GM18505 (cell line): ENCODE results near the gene RMI2.

Experiments
- ATAC-seq: cut with Tn5 transposase; IDR thresholded peaks from one replicate; pipeline ENCODE4 v1.9.1; 2021; ENCODE audit not compliant: unreplicated experiment
- POLR2A ChIP-seq: IDR thresholded peaks from 4 replicates; pipeline ENCODE4 v1.6.1; 2011; ENCODE audit warnings: borderline replicate concordance; ENCODE audit not compliant: insufficient read depth, insufficient read length; ENCODE audit errors: extremely low read depth

Gene RMI2

DNA sequence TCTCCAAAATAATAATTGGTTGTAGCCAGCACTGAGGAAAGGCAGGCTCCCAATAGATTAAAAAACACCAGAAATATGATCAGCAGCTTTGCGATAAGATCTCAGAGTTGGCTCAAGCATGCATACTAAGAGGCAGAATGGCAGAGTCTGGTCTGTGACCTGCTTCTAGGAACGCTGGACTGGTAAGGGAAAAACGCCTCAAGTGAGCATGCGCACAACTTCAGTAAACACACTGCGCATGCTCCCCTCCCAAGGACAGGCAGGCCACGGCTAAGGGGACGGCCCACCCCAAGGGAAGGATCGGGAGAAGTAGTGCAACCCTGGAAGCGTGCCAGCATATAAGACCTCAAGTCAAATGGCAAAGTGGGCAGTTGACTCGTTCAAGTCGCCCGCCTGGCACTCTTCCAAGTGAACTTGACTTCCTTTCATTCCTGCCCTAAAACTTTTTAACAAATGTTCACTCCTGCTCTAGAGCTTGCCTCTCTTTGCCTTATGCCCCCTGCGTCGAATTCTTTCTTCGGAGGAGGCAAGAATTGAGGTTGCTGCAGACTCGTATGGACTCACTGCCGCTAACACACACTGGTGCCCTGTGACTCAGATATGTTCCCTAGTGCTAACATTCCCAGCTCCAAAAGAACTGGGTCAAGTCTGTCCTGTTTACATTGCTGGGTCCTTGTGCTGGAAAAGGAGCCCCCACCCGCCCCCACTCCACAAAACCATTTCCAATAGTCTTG lies 41.7 kb upstream of the RMI2 start:
- no peak for ATAC-seq
- TF ChIP-seq POLR2A, result no peak

DNA sequence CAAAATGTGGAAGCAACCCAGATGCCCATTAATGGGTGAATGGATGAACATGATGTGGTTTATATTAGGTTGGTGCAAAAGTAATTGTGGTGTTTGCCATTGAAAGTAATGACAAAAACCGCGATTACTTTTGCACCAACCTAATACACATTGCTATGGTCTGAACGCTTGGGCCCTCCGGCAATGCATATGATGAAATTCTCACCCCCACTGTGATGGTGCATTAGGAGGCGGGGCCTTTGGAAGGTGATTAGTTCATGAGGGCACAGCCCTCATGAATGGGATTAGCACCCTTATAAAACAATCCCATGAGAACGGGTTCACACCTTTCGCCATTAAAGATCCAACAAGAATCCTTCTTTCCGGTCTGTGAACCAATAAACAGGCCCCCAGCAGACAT lies 38.9 kb upstream of the RMI2 start:
- TF ChIP-seq POLR2A, result no peak
- no peak for ATAC-seq

DNA sequence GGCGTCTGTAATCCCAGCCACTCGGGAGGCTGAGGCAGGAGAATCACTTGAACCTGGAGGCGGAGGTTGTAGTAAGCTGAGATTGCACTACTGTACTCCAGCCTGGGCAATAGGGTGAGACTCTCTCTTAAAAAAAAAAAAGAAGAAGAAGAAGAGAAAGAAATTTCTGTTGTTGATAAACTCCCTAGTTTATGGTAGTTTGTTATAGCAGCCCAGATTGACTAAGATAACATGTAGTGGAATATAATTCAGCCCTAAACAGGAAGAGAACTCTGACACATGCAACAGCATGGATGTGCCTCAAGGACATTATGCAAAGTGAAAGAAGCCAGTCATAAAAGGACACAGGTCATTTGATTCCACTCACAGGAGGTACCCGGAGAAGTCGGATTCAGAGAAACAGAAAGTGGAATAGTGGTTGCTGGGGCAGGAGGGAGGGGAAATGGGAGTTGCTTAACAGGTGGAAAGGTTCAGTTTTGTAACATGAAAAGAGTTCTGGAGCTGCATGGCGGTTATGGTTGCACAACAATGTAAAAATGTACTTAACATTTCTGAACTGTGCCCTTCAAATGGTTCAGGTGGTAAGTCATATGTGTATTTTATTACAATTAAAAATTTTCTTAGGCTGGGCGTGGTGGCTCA lies 38.1 kb upstream of the RMI2 start:
- TF ChIP-seq POLR2A, result no peak
- ATAC-seq, result no peak

DNA sequence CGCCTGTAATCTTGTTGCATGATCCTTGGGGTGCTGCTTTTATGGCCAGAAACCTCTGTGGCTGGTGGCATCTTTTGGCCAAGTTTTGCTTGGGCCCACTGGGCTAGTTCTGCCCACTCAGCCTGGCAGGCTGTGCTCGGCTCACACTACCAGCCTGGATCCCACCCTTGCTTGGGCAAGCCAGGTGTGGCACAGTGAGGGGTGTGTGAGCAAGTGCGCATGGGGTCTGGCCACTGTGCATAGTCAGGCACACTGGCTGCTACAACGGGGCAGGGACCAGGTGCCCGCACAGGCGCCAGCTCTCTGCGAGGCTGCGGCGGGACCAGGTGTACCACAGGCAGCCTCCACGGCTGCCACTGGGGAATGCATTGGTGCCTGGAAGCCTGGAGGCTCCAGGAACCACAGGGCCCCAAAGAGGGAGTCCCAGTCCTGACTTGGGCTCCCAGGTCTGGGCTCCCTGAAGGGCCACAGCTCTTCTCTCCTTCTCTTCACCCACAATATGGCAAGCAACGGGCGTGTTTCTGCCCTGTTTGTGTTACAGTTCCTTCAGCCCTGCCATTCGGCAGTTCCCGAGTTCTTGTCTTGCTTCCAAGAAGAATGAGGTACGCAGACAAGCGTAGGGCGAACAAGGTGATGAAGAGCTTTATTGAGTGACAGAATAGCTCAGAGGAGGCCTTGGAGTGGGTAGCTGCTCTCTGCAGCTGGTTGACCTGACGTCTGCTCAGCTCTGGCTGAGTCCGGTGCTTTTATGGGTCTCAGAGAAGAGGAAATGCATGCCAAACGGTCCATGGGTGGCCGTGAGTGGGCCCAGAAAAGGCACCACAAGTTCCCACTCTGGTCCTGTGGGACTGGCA lies 37.4 kb upstream of the RMI2 start:
- no peak for ATAC-seq
- no peak for TF ChIP-seq POLR2A

DNA sequence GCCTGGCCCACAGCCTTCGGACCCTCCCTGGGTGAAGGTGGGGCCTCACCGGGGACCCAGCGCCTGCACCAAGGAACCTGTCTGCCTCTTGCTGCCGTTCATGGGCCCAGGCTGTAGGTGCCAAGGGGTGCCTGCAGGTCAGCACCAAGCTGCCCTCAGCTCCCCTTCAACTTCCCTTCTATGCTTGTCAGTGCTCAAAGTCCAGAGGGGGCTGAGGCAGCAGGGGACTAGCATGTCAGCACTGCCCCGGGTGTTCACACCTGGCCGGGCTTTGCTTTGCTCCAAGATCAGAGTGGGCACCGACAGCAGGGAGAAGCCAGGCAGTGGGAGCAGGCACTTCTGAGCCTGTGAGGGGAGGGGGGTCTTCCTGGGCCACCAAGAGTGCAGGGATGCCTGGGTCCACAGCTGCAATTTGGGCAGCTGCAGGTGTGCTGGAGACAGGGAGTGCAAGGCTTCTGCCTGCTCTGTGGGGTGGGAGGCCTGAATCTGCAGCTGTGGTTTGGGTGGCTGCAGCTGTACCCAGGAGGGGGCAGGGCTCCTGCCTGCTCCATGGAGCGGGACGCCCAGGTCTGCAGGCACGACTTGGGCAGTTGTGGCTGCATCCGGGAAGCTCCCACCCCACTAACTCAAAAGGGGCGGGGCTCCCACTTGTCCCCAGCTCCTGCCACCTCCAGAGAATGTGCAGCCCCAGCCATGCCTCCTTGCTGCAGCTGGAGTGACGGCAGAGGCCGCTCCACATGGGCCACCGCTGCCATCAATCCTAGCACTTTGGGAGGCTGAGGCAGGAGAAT lies 36.6 kb upstream of the RMI2 start:
- no peak for TF ChIP-seq POLR2A
- no peak for ATAC-seq

DNA sequence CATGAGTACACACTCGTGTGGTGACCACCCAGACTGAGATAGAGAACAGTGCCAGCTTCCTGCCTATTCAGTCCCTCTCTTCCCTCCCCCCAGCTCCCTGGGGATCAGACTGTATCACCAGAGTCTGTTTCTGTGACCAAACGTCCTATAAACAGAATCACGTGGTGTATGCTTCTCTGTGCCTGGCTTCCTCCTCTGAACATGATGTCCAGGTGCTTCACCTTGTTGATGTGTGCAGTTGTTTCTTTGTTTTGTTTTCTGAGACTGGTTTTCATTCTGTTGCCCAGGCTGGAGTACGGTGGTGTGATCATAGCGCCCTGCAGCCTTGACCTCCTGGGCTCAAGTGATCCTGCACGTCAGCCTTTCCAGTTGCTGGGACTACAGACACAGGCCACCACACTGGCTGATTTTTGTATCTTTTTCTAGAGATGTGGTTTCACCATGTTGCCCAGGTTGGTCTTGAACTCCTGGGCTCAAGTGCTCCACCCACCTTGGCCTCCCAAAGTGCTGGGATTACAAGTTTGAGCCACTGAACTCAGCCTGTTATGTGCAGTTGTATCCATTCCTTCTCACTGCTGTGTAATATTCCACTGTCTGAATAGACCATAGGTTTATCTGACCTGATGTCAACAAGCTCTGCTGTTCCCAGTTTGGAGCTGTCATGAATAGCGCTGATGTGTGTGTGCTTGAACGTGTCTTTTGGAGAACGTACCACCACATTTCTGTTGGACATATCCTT lies 35.2 kb upstream of the RMI2 start:
- TF ChIP-seq POLR2A, result no peak
- no peak for ATAC-seq

DNA sequence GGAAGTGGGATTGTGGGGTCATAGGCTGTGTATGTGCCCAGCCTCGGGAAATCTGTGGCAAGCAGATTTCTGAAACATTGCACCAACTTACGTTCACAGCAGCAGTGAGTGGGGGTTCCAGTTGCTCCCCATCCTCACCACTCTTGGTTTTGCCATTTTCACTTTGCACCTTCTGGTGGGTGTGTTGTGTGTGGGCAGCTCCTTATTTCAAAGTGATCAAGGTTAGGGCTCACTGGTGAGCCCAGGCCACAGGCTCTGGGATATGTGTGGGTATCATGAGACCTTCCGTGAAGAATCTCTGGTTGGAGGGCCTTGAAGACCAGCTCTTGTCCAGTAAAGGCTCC lies 34.7 kb upstream of the RMI2 start:
- no peak for TF ChIP-seq POLR2A

DNA sequence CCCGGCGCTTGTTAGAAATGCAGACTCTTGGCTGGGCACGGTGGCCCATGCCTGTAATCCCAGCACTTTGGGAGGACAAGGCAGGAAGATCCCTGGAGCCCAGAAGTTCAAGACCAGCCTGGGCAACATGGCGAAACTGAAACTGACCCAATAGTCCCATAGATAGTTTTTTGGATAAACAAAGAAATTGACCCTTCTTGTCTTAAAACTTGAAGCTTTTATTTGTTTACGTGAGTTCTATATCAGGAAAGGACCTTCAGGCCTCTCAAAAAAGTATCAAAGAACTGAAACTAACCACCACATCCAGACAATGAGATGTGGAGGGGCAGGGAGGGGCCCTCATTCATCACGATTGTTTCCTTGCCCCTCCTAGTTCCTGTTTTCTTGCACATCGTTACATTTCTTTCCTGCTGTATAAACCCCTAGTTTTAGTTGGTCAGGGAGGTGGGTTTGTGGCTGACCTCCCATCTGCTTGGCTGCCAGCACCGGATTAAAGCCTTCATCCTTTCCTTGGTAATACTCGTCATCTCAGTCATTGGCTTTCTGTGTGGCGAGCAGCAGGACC lies 34.2 kb upstream of the RMI2 start:
- ATAC-seq, result peak; percentile 40
- TF ChIP-seq POLR2A, result peak; percentile 38

More for the DNA sequence above, 34.7 kb upstream of the RMI2 start:
- no peak for ATAC-seq

DNA sequence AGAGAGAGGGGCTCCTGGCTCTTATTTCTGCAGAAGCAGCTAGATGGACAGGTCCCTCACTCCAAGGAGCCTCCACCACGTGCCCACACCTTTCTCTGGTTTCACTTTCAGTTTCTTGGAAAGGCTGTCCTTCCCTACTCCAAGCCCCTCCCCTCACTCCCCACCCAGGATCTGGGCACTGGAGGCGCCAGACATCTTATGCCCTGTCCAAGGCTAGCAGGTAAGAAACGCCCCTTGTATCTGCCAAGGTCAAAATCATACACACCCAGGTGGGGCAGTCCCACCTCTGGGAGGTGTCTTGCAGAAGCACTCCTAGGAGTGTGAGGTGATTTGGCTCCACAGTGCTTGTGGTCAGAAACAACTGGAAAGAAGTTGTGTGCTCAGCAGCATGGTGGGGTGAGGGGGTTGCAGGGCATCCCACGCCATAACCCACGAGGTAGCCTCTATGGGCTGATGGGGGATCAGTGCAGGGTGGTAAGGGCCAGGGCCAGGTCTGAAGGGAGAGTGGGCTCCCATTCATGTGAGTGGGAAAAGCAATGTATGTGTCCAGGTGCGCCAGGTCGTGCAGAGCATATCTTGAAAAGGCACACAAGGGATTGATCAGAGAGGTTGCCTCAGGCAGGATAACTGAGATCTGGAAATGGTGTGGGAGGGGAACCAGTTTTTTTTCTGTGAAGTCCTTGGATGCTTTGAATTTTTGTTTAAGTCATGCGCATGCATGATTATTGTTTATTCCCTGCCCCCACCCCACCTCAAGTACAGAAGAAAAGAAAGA lies 32.4 kb upstream of the RMI2 start:
- no peak for TF ChIP-seq POLR2A
- no peak for ATAC-seq

DNA sequence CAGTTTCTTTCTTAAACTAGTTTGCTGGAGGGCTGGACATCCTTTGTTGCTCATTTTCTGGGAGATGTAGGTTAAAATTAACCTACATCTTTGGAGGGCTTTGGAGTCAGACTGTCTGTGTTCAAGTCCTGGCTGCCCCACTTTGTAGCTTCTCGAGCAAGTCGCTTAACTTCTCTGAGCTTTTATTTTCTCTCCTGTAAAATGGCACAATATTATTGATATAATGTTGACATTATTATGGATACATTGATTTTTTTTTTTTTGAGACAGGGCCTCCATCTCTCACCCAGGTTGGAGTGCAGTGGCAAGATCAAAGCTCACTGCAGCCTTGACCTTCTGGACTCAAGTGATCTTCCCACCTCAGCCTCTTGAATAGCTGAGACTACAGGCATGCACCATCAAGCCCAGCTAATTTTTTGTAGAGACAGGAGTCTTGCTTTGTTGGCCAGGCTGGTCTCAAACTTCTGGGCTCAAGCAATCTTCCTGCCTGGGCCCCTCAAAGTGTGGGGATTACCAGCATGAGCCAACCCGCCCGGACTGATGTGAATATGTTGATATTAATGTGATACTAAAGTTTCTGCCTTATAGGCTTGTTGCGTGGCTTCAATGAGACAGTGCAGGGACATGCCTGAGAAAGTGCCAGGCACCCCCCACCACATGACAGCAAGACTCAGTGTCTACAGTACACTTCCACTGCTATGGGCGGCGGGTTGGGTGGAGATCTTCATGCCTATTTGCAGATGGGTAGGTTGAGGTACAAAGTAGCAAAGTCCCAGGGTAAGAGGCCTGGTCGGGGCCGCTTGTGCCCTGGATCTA lies 31.6 kb upstream of the RMI2 start:
- ATAC-seq, result no peak
- no peak for TF ChIP-seq POLR2A
